ENCODE results near the gene TNFSF13B.

DNA sequence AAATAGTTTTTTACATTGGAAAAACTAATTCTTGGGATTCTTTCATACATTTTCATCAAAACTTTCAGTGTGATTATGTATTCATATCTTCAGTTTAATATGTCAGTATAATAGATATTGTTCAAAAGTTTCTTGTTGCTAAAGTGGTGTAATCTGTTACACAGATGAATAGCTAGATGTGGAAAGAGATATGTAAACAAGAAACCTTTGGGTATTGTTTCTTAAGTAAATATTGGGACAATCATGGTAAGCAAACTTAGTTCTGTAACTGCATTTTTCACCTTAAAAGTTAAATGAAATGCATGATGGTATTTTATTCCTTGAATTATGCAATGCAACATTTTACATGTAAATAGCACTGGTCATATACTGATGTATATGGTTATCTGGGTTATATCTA lies 39.1 kb upstream of the TNFSF13B start:
- TF ChIP-seq, protein P1, sequence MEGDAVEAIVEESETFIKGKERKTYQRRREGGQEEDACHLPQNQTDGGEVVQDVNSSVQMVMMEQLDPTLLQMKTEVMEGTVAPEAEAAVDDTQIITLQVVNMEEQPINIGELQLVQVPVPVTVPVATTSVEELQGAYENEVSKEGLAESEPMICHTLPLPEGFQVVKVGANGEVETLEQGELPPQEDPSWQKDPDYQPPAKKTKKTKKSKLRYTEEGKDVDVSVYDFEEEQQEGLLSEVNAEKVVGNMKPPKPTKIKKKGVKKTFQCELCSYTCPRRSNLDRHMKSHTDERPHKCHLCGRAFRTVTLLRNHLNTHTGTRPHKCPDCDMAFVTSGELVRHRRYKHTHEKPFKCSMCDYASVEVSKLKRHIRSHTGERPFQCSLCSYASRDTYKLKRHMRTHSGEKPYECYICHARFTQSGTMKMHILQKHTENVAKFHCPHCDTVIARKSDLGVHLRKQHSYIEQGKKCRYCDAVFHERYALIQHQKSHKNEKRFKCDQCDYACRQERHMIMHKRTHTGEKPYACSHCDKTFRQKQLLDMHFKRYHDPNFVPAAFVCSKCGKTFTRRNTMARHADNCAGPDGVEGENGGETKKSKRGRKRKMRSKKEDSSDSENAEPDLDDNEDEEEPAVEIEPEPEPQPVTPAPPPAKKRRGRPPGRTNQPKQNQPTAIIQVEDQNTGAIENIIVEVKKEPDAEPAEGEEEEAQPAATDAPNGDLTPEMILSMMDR (IDR thresholded peaks at IDR 0.05): no peak
- no peak for TF ChIP-seq EZH2 (IDR thresholded peaks at IDR 0.05; ENCODE audit: borderline replicate concordance, insufficient read depth, low read depth, low read length, poor library complexity, severe bottlenecking)
